ENCODE data around the gene SERTM2. TPM values are rescaled to one million over a fixed set of nuclear protein-coding genes. Genes with fewer than 3 reads are reported as not detected.

Gene SERTM2
- total RNA-seq, 1 experiment from 2014 or later: not detected

DNA sequence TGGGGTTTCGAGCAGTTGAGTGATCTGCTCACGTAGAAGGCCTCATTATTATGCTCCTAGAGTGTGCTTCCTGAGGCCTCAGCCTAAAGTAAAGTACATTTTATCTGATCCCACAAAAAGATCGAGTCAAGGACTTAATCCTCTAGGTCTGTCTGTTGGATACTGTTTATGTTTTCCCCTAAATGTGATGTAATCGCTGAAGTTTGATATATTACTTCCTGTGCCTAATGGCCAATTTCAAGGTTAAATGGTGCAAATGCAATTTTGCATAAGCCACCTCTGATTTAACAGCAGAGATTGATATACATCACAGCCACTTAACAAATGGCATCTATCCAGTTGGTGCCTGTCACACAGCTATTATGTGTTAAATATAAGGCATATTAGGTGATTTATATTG, 19.4 kb upstream of the SERTM2 start:
- BruUV-seq (replicated peaks): no TSS peak

GRCh38 chrX:111498538-111499103, 12.8 kb upstream of the SERTM2 start:
- TF ChIP-seq RAD21 (IDR thresholded peaks at IDR 0.05; ENCODE audit: low read depth) (no peak), EZH2 (IDR thresholded peaks at IDR 0.05) (no peak), EZH2phosphoT487 (IDR thresholded peaks at IDR 0.05; ENCODE audit: borderline replicate concordance) (no peak)
- no peaks in the 10 kb centered on the region for H4K20me1 ChIP-seq (ENCODE audit: insufficient read depth)
- no peaks in the 10 kb centered on the region for H3K79me2 ChIP-seq (ENCODE audit: insufficient read depth, low read length)
- no peaks in the 10 kb centered on the region for H3K36me3 ChIP-seq (ENCODE audit: control insufficient read depth in 1 of 2, insufficient read depth in 2 of 2, low read length in 2 of 2)
- no peak overlapping the region for H2AFZ ChIP-seq (ENCODE audit: low read depth, low read length, poor library complexity, severe bottlenecking)
- no peaks in the 10 kb centered on the region for H3K9me2 ChIP-seq (ENCODE audit: insufficient read depth)
- ChIA-PET RAD21 (ENCODE audit: low non-redundant PET in 1 of 2, low total read pairs in 2 of 2, uncharacterized antibody in 2 of 2, unreplicated experiment in 2 of 2) (no interaction called here), CTCF (no interaction called here), POLR2A (interaction anchor here (0.7 kb wide), 1 partner anchor 1770 kb away, joined by 3 read pairs; no protein-coding TSS in a partner anchor)
- H3K27me3 ChIP-seq (ENCODE audit: insufficient read depth, low read length): no peaks in the 10 kb centered on the region
- ATAC-seq (no peak), DNase-seq (ENCODE audit: low read depth, low spot score) (no peak)
- no peak overlapping the region for H3K4me2 ChIP-seq (ENCODE audit: low read length)
- no TSS peak for BruUV-seq (replicated peaks)
- no peak overlapping the region for H3K4me3 ChIP-seq (replicated peaks in 1 of 2; ENCODE audit: low read depth in 1 of 2, low read length in 2 of 2)
- H3K9me3 ChIP-seq (ENCODE audit: control insufficient read depth in 1 of 2, insufficient read depth in 1 of 2, low read depth in 1 of 2, low read length in 2 of 2): no peaks in the 10 kb centered on the region
- no peak overlapping the region for H3K27ac ChIP-seq (ENCODE audit: low read depth, low read length)
- H3K9ac ChIP-seq (ENCODE audit: low read length): no peak overlapping the region
- intact Hi-C loops (cut with micrococcal nuclease): no loop called here
- no peaks in the 10 kb centered on the region for H3K4me1 ChIP-seq (ENCODE audit: control insufficient read depth in 1 of 2, insufficient read depth in 2 of 2, low read length in 2 of 2)

More for the DNA sequence above, 19.4 kb upstream of the SERTM2 start:
- no peak for TF ChIP-seq FOSL1 (IDR thresholded peaks at IDR 0.05; ENCODE audit: low read depth)
- no peak for TF ChIP-seq ZNF274 (IDR thresholded peaks at IDR 0.05; ENCODE audit: low read depth, low read length)
- TF ChIP-seq RAD21 (IDR thresholded peaks at IDR 0.05; ENCODE audit: low read depth): no peak
- no peak overlapping the region for H3K4me2 ChIP-seq (ENCODE audit: low read length)
- POLR2A ChIA-PET: no interaction called here
- no peaks in the 10 kb centered on the region for H3K79me2 ChIP-seq (ENCODE audit: insufficient read depth, low read length)
- H4K20me1 ChIP-seq (ENCODE audit: insufficient read depth): no peaks in the 10 kb centered on the region
- intact Hi-C loops (cut with micrococcal nuclease): no loop called here
- CTCF ChIA-PET: no interaction called here
- ATAC-seq (no peak), DNase-seq (ENCODE audit: low read depth, low spot score) (no peak)
- H3K4me3 ChIP-seq (replicated peaks in 1 of 2; ENCODE audit: low read depth in 1 of 2, low read length in 2 of 2): no peak overlapping the region
- no peaks in the 10 kb centered on the region for H3K4me1 ChIP-seq (ENCODE audit: control insufficient read depth in 1 of 2, insufficient read depth in 2 of 2, low read length in 2 of 2)
- H3K27me3 ChIP-seq (ENCODE audit: insufficient read depth, low read length): no peaks in the 10 kb centered on the region
- no peaks in the 10 kb centered on the region for H3K36me3 ChIP-seq (ENCODE audit: control insufficient read depth in 1 of 2, insufficient read depth in 2 of 2, low read length in 2 of 2)
- H3K9me3 ChIP-seq (ENCODE audit: control insufficient read depth in 1 of 2, insufficient read depth in 1 of 2, low read depth in 1 of 2, low read length in 2 of 2): no peaks in the 10 kb centered on the region
- no peak overlapping the region for H3K9ac ChIP-seq (ENCODE audit: low read length)
- H3K9me2 ChIP-seq (ENCODE audit: insufficient read depth): no peaks in the 10 kb centered on the region
- RAD21 ChIA-PET (ENCODE audit: low non-redundant PET in 1 of 2, low total read pairs in 2 of 2, uncharacterized antibody in 2 of 2, unreplicated experiment in 2 of 2): no interaction called here
- H2AFZ ChIP-seq (ENCODE audit: low read depth, low read length, poor library complexity, severe bottlenecking): no peak overlapping the region
- no peak overlapping the region for H3K27ac ChIP-seq (ENCODE audit: low read depth, low read length)

Data from HCT116 (cell line).